HG02610 (cell line): ENCODE results near the gene NBDY.
"Not testable (repeated sequence)": the region's sequence is repeated elsewhere in the genome, so short reads cannot be mapped to it uniquely, and the experiment has no call there.

ENCODE experiments used
- ATAC-seq: cut with Tn5 transposase; IDR thresholded peaks from one replicate; pipeline ENCODE4 v1.9.1; 2021; ENCODE audit warnings: mild to moderate bottlenecking, moderate library complexity; ENCODE audit not compliant: unreplicated experiment

NBDY gene

GRCh38 chrX:56764153-56764974 is 35.3 kb downstream of the NBDY start:
- ATAC-seq: peak; percentile 53

- ATAC-seq: peak; percentile 29
Measured at GRCh38 chrX:56764975-56765791, 36.1 kb downstream of the NBDY start.

- ATAC-seq: no peak
Measured at GRCh38 chrX:56765811-56766553, 36.9 kb downstream of the NBDY start.

- ATAC-seq: no peak
Measured at GRCh38 chrX:56766554-56767347, 37.7 kb downstream of the NBDY start.

- ATAC-seq: not testable (repeated sequence)
Measured at GRCh38 chrX:56767348-56768119, 38.5 kb downstream of the NBDY start.

- not testable (repeated sequence) for ATAC-seq
Measured at GRCh38 chrX:56768120-56768660, 39.1 kb downstream of the NBDY start.

- not testable (repeated sequence) for ATAC-seq
Measured at GRCh38 chrX:56772675-56773521, 43.9 kb downstream of the NBDY start.

GRCh38 chrX:56773522-56774060 is 44.5 kb downstream of the NBDY start:
- ATAC-seq: not testable (repeated sequence)

- not testable (repeated sequence) for ATAC-seq
Measured at GRCh38 chrX:56778099-56778923, 49.3 kb downstream of the NBDY start.

- ATAC-seq: not testable (repeated sequence)
Measured at GRCh38 chrX:56778924-56779468, 50.0 kb downstream of the NBDY start.

- not testable (repeated sequence) for ATAC-seq
Measured at GRCh38 chrX:56780681-56781649, 51.9 kb downstream of the NBDY start.

- ATAC-seq: no peak
Measured at GRCh38 chrX:56782352-56782751, 53.3 kb downstream of the NBDY start.

GRCh38 chrX:56782791-56783449 is 53.9 kb downstream of the NBDY start:
- ATAC-seq: no peak

GRCh38 chrX:56783450-56783831 is 54.4 kb downstream of the NBDY start:
- no peak for ATAC-seq

- no peak for ATAC-seq
Measured at GRCh38 chrX:56783996-56784620, 55.1 kb downstream of the NBDY start.
